ENCODE results near the gene TXNDC5. TPM values are rescaled to one million over a fixed set of nuclear protein-coding genes. Genes with fewer than 3 reads are reported as not detected.

Gene TXNDC5
- total and polyA plus RNA-seq, 9 donors: 88.0 to 272 (median 107) TPM

DNA sequence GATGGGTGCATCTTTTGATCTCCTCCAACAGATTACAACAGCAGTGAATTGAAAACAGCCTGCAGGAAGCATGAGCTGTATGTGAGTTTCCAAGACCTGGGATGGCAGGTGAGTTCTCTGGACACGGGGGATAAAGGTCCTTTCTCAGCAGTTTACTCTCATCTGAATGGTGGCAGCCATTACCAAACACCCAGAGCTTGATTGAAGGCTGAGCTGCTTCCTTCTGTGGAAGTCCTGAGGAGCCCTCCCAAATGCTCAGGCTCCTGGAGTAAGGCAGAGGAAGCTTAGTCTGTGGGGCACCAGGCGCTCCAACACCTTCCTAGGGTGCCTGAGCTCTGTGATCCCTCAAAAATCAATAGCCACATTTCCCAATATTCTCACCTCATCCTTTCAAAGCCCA lies 31.5 kb downstream of the TXNDC5 start:
- no peak for DNase-seq
- Histone ChIP-seq H3K36me3 (no peaks in the 10 kb centered on the region), H3K4me3 (no peak overlapping the region), H3K27me3 (no peaks in the 10 kb centered on the region), H3K4me1 (ENCODE audit: insufficient read depth) (no peaks in the 10 kb centered on the region), H3K27ac (no peak overlapping the region), H3K9me3 (no peaks in the 10 kb centered on the region)
- intact Hi-C loops (cut with DNase I): no loop called here
- no peak for TF ChIP-seq EP300 (IDR thresholded peaks at IDR 0.05)
- TF ChIP-seq, protein P1, sequence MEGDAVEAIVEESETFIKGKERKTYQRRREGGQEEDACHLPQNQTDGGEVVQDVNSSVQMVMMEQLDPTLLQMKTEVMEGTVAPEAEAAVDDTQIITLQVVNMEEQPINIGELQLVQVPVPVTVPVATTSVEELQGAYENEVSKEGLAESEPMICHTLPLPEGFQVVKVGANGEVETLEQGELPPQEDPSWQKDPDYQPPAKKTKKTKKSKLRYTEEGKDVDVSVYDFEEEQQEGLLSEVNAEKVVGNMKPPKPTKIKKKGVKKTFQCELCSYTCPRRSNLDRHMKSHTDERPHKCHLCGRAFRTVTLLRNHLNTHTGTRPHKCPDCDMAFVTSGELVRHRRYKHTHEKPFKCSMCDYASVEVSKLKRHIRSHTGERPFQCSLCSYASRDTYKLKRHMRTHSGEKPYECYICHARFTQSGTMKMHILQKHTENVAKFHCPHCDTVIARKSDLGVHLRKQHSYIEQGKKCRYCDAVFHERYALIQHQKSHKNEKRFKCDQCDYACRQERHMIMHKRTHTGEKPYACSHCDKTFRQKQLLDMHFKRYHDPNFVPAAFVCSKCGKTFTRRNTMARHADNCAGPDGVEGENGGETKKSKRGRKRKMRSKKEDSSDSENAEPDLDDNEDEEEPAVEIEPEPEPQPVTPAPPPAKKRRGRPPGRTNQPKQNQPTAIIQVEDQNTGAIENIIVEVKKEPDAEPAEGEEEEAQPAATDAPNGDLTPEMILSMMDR (IDR thresholded peaks at IDR 0.05): no peak
- no peak for TF ChIP-seq POLR2A (IDR thresholded peaks at IDR 0.05)
- 86 to 97% (median 92%) methylated on average over 2 of the region's 2 CpGs for WGBS, 3 donors

DNA sequence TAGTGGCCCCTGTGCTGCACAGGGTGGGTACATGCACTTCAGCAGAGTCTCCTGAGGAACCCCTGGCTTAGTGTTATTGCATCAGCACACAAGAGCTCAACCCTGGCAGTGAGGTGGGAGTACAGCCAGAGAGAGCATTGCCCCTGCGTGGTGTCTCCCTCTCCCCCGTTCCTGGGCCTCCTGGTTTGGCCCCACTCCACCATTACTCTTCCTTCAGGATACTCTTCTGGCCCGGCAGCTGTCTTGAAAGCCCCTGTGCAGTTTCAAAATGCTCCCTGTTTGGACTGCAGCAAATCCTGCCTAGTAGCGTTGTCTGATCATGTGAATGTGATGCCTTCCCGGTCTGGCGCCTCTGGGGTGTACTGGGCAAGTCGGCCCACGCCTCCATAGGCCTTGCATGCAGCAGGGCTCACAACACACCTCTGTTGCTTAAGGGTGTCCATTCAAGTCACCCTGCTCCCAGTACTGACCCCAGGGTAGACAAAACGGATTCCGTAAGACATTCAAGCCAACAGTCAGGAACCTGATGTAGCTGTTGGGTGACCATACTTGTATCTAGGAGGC lies 32.1 kb downstream of the TXNDC5 start:
- H3K36me3 ChIP-seq: no peaks in the 10 kb centered on the region
- no peaks in the 10 kb centered on the region for H3K9me3 ChIP-seq
- DNase-seq: peak in 2 of 5 donors; percentile 10 to 43
- no peaks in the 10 kb centered on the region for H3K27me3 ChIP-seq
- H3K27ac ChIP-seq: no peak overlapping the region
- intact Hi-C loops (cut with DNase I): no loop called here
- H3K4me1 ChIP-seq (ENCODE audit: insufficient read depth): no peaks in the 10 kb centered on the region
- no peak overlapping the region for H3K4me3 ChIP-seq
- WGBS, 3 donors: 67 to 77% (median 73%) methylated on average over 10 of the region's 10 CpGs
- TF ChIP-seq POLR2A (IDR thresholded peaks at IDR 0.05) (no peak), EP300 (IDR thresholded peaks at IDR 0.05) (no peak)
- TF ChIP-seq, protein P1 (IDR thresholded peaks at IDR 0.05): no peak

DNA sequence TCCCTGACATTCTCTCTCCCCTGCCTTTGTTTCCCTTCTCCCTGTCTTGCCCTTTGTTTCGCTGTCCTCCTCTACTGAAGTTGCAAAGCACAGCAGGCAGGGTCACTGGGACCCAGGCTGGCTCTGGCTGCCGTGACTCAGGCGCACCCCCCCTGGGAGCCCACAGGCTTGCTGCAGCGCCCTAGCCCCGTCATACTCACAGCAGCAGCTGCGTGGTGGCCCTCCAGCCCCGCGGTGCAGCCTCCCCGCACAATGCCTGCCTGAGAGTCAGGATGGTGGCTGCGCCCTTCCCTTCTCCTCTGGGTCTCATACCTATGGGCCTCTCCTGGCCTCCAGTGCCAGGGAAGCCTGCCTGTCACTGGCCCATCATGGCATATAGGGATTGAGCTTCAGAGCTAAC lies 41.7 kb downstream of the TXNDC5 start:
- TF ChIP-seq, protein P1 (IDR thresholded peaks at IDR 0.05): no peak
- TF ChIP-seq EP300 (IDR thresholded peaks at IDR 0.05) (no peak), POLR2A (IDR thresholded peaks at IDR 0.05) (no peak)
- 88 to 97% (median 95%) methylated on average over 10 of the region's 10 CpGs for WGBS, 3 donors
- Histone ChIP-seq H3K36me3 (no peaks in the 10 kb centered on the region), H3K4me3 (no peak overlapping the region), H3K27me3 (no peaks in the 10 kb centered on the region), H3K4me1 (ENCODE audit: insufficient read depth) (no peaks in the 10 kb centered on the region), H3K27ac (no peak overlapping the region), H3K9me3 (no peaks in the 10 kb centered on the region)
- intact Hi-C loops (cut with DNase I): no loop called here
- DNase-seq: no peak

DNA sequence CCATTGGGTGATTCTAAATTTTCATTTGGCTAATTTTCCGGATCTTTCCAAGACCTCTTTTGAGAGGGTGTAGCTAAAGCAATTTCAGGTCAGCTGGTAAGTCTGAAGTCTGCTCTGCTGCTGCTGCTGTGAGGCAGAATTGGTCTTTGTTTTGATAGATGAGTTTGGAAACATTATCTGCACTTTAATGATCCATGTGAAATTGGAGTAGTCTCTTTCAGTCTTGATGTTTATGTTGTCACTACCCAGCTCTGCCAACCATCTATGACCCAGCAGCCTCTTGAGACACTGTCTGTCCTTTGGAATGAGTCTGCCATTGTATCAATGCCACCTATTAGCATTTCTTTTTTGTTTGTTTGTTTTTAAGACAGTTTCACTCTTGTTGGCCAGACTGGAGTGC lies 44.1 kb downstream of the TXNDC5 start:
- H3K4me3 ChIP-seq: no peak overlapping the region
- no peaks in the 10 kb centered on the region for H3K36me3 ChIP-seq
- WGBS, 3 donors: 88 to 96% (median 92%) methylated on average over 1 of the region's 1 CpG
- DNase-seq: no peak
- H3K9me3 ChIP-seq: no peaks in the 10 kb centered on the region
- TF ChIP-seq, protein P1 (IDR thresholded peaks at IDR 0.05): no peak
- TF ChIP-seq EP300 (IDR thresholded peaks at IDR 0.05) (no peak), POLR2A (IDR thresholded peaks at IDR 0.05) (no peak)
- H3K27ac ChIP-seq: no peak overlapping the region
- no peaks in the 10 kb centered on the region for H3K4me1 ChIP-seq (ENCODE audit: insufficient read depth)
- H3K27me3 ChIP-seq: no peaks in the 10 kb centered on the region
- intact Hi-C loops (cut with DNase I): no loop called here
